ENCODE results near the gene THADA.

DNA sequence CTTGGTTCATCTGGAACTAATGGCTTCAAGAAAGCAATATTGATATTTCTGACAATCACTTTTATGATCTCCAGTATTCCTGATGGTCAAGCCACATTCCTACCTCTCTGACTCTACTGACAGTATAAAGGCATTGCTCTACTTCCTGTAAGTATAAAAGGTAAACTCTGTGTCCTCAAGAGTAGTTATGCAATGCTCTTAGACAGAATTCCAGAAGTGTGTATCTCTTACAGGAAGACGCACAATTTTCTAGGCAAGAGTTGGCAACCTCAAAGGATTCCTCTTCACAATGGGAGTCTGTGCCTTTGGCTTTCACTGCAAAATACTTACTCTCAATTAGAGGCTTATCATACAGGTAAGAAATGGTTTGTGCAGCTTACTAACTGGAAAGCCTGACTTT lies 100.1 kb downstream of the THADA start:
- TF ChIP-seq EZH2 (IDR thresholded peaks at IDR 0.05) (no peak), EZH2phosphoT487 (IDR thresholded peaks at IDR 0.05) (no peak)
- TF ChIP-seq, protein P1, sequence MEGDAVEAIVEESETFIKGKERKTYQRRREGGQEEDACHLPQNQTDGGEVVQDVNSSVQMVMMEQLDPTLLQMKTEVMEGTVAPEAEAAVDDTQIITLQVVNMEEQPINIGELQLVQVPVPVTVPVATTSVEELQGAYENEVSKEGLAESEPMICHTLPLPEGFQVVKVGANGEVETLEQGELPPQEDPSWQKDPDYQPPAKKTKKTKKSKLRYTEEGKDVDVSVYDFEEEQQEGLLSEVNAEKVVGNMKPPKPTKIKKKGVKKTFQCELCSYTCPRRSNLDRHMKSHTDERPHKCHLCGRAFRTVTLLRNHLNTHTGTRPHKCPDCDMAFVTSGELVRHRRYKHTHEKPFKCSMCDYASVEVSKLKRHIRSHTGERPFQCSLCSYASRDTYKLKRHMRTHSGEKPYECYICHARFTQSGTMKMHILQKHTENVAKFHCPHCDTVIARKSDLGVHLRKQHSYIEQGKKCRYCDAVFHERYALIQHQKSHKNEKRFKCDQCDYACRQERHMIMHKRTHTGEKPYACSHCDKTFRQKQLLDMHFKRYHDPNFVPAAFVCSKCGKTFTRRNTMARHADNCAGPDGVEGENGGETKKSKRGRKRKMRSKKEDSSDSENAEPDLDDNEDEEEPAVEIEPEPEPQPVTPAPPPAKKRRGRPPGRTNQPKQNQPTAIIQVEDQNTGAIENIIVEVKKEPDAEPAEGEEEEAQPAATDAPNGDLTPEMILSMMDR (IDR thresholded peaks at IDR 0.05): no peak

All from neural progenitor cell (in vitro differentiated cells).